Measurements from ENCODE around the gene CDC42. TPM values are rescaled to one million over a fixed set of nuclear protein-coding genes. Genes with fewer than 3 reads are reported as not detected.
A peak's percentile ranks its signal among the peaks of the same experiment; 100 is the strongest.

CDC42 gene
- total and polyA plus RNA-seq, 9 of the 15 experiments (the other 6 are each of a cell fraction or from before 2014, with no cell fraction given): 186 to 398 (median 325) TPM

DNA sequence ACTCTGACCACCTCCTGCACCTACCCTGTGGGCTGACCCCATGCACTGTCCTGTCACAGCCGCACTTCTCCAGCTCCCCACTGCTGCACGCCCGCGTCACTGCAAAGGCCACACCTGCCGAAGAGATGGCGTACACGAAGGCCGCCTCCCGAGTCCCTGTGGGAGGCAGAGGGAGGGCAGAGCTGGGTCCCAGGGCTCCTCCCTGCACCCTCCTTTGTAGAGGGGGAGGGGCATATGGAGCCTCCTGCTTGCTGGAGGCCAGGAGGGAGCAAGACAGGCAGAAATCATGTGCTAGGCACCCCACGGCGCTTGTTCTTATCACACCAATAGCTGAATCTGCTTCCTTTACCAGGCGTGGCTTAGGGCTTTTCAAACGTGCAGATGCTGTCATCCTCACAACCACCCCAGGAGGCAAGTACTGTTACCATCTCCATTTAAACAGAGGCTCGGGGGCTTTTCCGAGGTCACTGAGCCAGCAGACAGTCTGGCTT, 69.0 kb downstream of the CDC42 start (continued):
- TF ChIP-seq CBX3 (IDR thresholded peaks at IDR 0.05; ENCODE audit: borderline replicate concordance in 1 of 2, low read length in 2 of 2) (peak in 1 of 2 experiments; percentile 59; a peak in 1 of 3 replicates), LEF1 (IDR thresholded peaks at IDR 0.05) (peak; percentile 48; the same call in 1 of the 2 replicates), MYC (IDR thresholded peaks at IDR 0.05; ENCODE audit: low read depth, low read length) (peak; percentile 81), MYC (CRISPR knock-in tag; IDR thresholded peaks at IDR 0.05; ENCODE audit: borderline replicate concordance, low read depth) (no peak), SP1 (CRISPR knock-in tag; IDR thresholded peaks at IDR 0.05) (peak; percentile 57; the same call in 1 of the 2 replicates), CTBP1 (IDR thresholded peaks at IDR 0.05; ENCODE audit: borderline replicate concordance) (peak; percentile 93; the same call in 1 of the 2 replicates), SMARCA4 (IDR thresholded peaks at IDR 0.05) (peak; percentile 45; the same call in 1 of the 2 replicates), RCOR1 (IDR thresholded peaks at IDR 0.05; ENCODE audit: borderline replicate concordance in 1 of 2, low read depth in 2 of 2, low read length in 2 of 2) (peak; percentile 76 to 89; a peak in 3 of 4 replicates), JUN (IDR thresholded peaks at IDR 0.05; ENCODE audit: borderline replicate concordance, low read depth, low read length) (peak; percentile 41; the same call in 1 of the 2 replicates), JUN (CRISPR knock-in tag; IDR thresholded peaks at IDR 0.05; ENCODE audit: borderline replicate concordance) (no peak; the same call in 1 of the 2 replicates), SIN3A (IDR thresholded peaks at IDR 0.05; ENCODE audit: borderline replicate concordance in 2 of 2, control insufficient read depth in 1 of 2, low read depth in 2 of 2, low read length in 2 of 2) (0 out of 4 replicates have a peak, but pooled peaks of 1 of the 2 experiments have one; percentile 34), ZKSCAN1 (IDR thresholded peaks at IDR 0.05; ENCODE audit: low read depth, low read length) (peak; percentile 57; the same call in 1 of the 2 replicates), SOX6 (IDR thresholded peaks at IDR 0.05) (peak; percentile 77), CREM (IDR thresholded peaks at IDR 0.05; ENCODE audit: low read depth) (peak; percentile 48; the same call in 1 of the 2 replicates), KAT7 (CRISPR knock-in tag; IDR thresholded peaks at IDR 0.05; ENCODE audit: borderline replicate concordance) (no peak), CHD2 (IDR thresholded peaks at IDR 0.05; ENCODE audit: low read depth, low read length) (peak; percentile 47; the same call in 1 of the 2 replicates)
- TF ChIP-seq, protein P1, sequence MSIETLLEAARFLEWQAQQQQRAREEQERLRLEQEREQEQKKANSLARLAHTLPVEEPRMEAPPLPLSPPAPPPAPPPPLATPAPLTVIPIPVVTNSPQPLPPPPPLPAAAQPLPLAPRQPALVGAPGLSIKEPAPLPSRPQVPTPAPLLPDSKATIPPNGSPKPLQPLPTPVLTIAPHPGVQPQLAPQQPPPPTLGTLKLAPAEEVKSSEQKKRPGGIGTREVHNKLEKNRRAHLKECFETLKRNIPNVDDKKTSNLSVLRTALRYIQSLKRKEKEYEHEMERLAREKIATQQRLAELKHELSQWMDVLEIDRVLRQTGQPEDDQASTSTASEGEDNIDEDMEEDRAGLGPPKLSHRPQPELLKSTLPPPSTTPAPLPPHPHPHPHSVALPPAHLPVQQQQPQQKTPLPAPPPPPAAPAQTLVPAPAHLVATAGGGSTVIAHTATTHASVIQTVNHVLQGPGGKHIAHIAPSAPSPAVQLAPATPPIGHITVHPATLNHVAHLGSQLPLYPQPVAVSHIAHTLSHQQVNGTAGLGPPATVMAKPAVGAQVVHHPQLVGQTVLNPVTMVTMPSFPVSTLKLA (conservative IDR thresholded peaks at IDR 0.05): peak in 1 of 2 experiments; percentile 81; a peak in 2 of 4 replicates
- TF ChIP-seq, protein P2, sequence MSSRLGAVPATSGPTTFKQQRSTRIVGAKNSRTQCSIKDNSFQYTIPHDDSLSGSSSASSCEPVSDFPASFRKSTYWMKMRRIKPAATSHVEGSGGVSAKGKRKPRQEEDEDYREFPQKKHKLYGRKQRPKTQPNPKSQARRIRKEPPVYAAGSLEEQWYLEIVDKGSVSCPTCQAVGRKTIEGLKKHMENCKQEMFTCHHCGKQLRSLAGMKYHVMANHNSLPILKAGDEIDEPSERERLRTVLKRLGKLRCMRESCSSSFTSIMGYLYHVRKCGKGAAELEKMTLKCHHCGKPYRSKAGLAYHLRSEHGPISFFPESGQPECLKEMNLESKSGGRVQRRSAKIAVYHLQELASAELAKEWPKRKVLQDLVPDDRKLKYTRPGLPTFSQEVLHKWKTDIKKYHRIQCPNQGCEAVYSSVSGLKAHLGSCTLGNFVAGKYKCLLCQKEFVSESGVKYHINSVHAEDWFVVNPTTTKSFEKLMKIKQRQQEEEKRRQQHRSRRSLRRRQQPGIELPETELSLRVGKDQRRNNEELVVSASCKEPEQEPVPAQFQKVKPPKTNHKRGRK (tag; IDR thresholded peaks at IDR 0.05): no peak
- TF ChIP-seq, protein P3, sequence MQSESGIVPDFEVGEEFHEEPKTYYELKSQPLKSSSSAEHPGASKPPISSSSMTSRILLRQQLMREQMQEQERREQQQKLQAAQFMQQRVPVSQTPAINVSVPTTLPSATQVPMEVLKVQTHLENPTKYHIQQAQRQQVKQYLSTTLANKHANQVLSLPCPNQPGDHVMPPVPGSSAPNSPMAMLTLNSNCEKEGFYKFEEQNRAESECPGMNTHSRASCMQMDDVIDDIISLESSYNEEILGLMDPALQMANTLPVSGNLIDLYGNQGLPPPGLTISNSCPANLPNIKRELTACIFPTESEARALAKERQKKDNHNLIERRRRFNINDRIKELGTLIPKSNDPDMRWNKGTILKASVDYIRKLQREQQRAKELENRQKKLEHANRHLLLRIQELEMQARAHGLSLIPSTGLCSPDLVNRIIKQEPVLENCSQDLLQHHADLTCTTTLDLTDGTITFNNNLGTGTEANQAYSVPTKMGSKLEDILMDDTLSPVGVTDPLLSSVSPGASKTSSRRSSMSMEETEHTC (IDR thresholded peaks at IDR 0.05): peak; percentile 84; the same call in 1 of the 2 replicates
- TF ChIP-seq, protein P4, sequence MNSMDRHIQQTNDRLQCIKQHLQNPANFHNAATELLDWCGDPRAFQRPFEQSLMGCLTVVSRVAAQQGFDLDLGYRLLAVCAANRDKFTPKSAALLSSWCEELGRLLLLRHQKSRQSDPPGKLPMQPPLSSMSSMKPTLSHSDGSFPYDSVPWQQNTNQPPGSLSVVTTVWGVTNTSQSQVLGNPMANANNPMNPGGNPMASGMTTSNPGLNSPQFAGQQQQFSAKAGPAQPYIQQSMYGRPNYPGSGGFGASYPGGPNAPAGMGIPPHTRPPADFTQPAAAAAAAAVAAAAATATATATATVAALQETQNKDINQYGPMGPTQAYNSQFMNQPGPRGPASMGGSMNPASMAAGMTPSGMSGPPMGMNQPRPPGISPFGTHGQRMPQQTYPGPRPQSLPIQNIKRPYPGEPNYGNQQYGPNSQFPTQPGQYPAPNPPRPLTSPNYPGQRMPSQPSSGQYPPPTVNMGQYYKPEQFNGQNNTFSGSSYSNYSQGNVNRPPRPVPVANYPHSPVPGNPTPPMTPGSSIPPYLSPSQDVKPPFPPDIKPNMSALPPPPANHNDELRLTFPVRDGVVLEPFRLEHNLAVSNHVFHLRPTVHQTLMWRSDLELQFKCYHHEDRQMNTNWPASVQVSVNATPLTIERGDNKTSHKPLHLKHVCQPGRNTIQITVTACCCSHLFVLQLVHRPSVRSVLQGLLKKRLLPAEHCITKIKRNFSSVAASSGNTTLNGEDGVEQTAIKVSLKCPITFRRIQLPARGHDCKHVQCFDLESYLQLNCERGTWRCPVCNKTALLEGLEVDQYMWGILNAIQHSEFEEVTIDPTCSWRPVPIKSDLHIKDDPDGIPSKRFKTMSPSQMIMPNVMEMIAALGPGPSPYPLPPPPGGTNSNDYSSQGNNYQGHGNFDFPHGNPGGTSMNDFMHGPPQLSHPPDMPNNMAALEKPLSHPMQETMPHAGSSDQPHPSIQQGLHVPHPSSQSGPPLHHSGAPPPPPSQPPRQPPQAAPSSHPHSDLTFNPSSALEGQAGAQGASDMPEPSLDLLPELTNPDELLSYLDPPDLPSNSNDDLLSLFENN (IDR thresholded peaks at IDR 0.05; ENCODE audit: low read depth in 2 of 2, low read length in 2 of 2): no peak
